HEK293T (cell line): ENCODE measurements around the gene VAV2.

Experiments used
- CTCF ChIA-PET: fragments of 350-600 bp; formaldehyde crosslinking; extraction: SDS; loops from one replicate; lab custom pipeline; 2021; ENCODE audit warnings: antibody characterized with exemption, inconsistent platforms; lab: Yijun Ruan, JAX
- POLR2A ChIA-PET: fragments of 350-600 bp; formaldehyde crosslinking; extraction: SDS; loops from one replicate; lab custom pipeline; 2020; ENCODE audit warnings: antibody characterized with exemption, inconsistent platforms; lab: Yijun Ruan, JAX
- DNase-seq: peaks from one replicate; pipeline ENCODE4 v3.0.0; 2012; ENCODE audit warnings: mixed read lengths; ENCODE audit errors: extremely low spot score
- ARNT ChIP-seq: fragments of 450-650 bp; IDR thresholded peaks from 2 replicates; pipeline ENCODE4 v1.6.1; 2017; ENCODE audit warnings: mild to moderate bottlenecking
- BHLHE40 ChIP-seq: fragments of 450-650 bp; IDR thresholded peaks from 2 replicates; pipeline ENCODE4 v1.6.1; 2016; ENCODE audit warnings: mild to moderate bottlenecking, moderate library complexity, borderline replicate concordance
- CTBP1 ChIP-seq: fragments of 450-650 bp; IDR thresholded peaks from 2 replicates; pipeline ENCODE4 v1.6.1; 2016; ENCODE audit warnings: borderline replicate concordance
- ELF4 ChIP-seq: fragments of 450-650 bp; IDR thresholded peaks from 2 replicates; pipeline ENCODE4 v1.6.1; 2017; ENCODE audit warnings: antibody characterized with exemption
- FOXA1 ChIP-seq: fragments of 450-650 bp; IDR thresholded peaks from 2 replicates; pipeline ENCODE4 v1.6.1; 2016; ENCODE audit warnings: mild to moderate bottlenecking
- FOXK2 ChIP-seq: fragments of 450-650 bp; IDR thresholded peaks from 2 replicates; pipeline ENCODE4 v1.6.1; 2016; ENCODE audit warnings: mild to moderate bottlenecking
- FOXM1 ChIP-seq: fragments of 450-650 bp; IDR thresholded peaks from 2 replicates; pipeline ENCODE4 v1.6.1; 2017; ENCODE audit warnings: mild to moderate bottlenecking, borderline replicate concordance
- HDGF ChIP-seq: fragments of 450-650 bp; IDR thresholded peaks from 2 replicates; pipeline ENCODE4 v1.6.1; 2017; ENCODE audit warnings: antibody characterized with exemption, borderline replicate concordance
- L3MBTL2 ChIP-seq: fragments of 450-650 bp; conservative IDR thresholded peaks from 2 replicates; pipeline ENCODE4 v1.6.1; 2016; ENCODE audit warnings: mild to moderate bottlenecking
- LEF1 ChIP-seq: fragments of 450-650 bp; IDR thresholded peaks from 2 replicates; pipeline ENCODE4 v1.6.1; 2017; ENCODE audit warnings: mild to moderate bottlenecking, borderline replicate concordance
- NFRKB ChIP-seq: fragments of 450-650 bp; IDR thresholded peaks from 2 replicates; pipeline ENCODE4 v1.6.1; 2016; ENCODE audit warnings: mild to moderate bottlenecking, moderate library complexity
- SP1 ChIP-seq: fragments of 450-650 bp; IDR thresholded peaks from 2 replicates; pipeline ENCODE4 v1.6.1; 2017
- SUZ12 ChIP-seq: fragments of 450-650 bp; IDR thresholded peaks from 2 replicates; pipeline ENCODE4 v1.6.1; 2016; ENCODE audit warnings: mild to moderate bottlenecking
- TARDBP ChIP-seq: fragments of 450-650 bp; IDR thresholded peaks from 2 replicates; pipeline ENCODE4 v1.6.1; 2016
- ZNF384 ChIP-seq: fragments of 450-650 bp; IDR thresholded peaks from 2 replicates; pipeline ENCODE4 v1.6.1; 2016
- TF ChIP-seq, protein P1 (sequence below): fragments of 450-650 bp; IDR thresholded peaks from 2 replicates; pipeline ENCODE4 v1.6.1; 2016

Gene VAV2

DNA sequence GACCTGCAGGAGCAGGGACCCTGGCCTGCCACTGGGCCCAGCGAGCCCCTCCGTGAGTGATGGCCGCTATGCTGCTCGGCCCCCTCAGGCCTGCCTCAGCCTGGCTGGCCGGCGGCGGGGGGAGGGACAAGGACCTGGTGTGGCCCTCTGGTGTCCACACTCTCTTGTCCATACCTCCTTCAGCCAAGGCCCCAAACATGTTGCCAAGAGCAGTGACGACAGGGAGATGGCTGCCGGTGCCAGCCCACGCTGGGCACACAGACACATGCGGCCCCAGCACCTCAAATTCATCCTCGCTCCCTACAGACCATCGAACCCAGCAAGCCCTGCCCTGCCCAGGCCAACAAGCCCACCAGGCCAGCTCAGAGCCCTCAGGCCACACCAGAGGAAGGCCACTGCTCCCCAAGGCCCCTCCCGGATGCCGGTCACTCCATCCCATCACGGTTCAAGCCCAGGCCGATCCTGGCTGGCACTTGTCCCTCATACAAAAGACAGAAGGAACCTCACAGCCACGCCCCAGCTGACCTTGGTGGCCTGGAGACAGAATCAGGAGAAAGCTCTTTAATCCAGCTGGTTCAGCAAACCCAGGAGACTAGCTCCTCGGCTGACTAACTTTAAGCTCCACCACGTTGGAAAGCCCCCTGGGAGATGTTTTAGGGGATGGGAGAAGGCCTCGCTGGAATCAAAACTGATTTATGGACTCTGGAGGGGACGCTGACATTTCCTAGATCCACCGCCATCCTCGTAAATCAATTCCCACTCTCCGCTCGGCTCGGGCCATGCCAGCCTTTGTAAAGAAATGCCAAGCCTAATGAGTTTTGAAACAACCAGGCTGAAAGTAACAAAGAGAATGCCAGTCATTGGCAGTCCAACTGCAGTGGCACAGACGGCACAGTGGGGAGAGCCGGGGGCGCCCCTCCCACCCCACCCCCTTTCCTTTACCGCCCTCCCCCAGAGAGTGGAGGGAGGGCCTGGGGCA lies 84.9 kb downstream of the VAV2 start:
- POLR2A ChIA-PET, result no interaction called here
- DNase-seq, result no peak
- CTCF ChIA-PET, result no interaction called here
- TF ChIP-seq FOXM1 (no peak), L3MBTL2 (no peak), HDGF (no peak), ARNT (no peak), LEF1 (no peak), BHLHE40 (no peak), NFRKB (no peak), ZNF384 (no peak)
- TF ChIP-seq, protein P1, sequence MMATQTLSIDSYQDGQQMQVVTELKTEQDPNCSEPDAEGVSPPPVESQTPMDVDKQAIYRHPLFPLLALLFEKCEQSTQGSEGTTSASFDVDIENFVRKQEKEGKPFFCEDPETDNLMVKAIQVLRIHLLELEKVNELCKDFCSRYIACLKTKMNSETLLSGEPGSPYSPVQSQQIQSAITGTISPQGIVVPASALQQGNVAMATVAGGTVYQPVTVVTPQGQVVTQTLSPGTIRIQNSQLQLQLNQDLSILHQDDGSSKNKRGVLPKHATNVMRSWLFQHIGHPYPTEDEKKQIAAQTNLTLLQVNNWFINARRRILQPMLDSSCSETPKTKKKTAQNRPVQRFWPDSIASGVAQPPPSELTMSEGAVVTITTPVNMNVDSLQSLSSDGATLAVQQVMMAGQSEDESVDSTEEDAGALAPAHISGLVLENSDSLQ, result no peak

DNA sequence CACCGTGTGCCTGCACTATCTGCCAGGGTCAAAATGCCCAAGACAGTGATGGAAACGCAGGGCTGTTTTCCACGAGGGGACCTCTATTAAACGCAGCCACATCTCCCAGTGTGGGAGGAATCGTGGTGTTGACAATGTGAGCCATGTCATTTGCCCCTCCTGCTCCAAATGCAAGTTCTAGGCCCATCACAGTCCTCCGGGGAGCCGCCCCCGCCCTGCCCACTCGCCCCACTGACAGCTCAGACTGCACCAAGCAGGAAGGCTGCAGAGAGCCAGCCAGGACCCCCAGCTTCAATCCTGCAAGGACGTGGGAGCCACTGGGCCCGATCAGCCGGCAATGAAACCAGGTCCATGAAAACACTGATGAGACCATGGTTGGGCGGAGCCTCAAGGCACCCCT lies 85.9 kb downstream of the VAV2 start:
- ChIA-PET CTCF (no interaction called here), POLR2A (no interaction called here)
- TF ChIP-seq SP1 (no peak), TARDBP (no peak), FOXK2 (no peak), ARNT (no peak), ZNF384 (no peak), FOXA1 (no peak), FOXM1 (no peak), NFRKB (no peak), BHLHE40 (no peak), L3MBTL2 (no peak), HDGF (no peak), SUZ12 (no peak), CTBP1 (no peak), LEF1 (no peak), ELF4 (no peak)
- TF ChIP-seq, protein P1, result no peak
- no peak for DNase-seq

DNA sequence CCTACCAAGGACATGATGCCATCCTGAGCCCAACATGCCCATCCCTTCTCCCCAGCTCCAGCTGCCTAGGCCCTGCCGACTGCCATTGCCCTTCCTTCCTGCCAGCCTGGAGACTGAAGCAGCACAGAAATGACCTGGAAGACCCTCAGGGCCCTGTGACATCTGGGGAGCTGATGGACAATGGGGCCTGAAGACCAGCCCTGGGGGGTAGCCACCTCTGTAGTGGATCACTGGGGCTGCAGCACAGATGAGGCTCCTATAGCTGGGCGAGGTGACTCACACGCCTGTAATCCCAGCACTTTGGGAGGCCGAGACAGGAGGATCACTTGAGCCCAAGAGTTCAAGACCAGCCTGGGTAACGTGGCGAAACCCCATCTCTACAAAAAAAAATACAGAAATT lies 86.6 kb downstream of the VAV2 start:
- TF ChIP-seq ARNT (no peak), LEF1 (no peak), BHLHE40 (no peak), SP1 (no peak), ELF4 (no peak), NFRKB (no peak), FOXK2 (no peak), CTBP1 (no peak), HDGF (no peak), ZNF384 (no peak), FOXA1 (no peak), TARDBP (no peak), SUZ12 (no peak), FOXM1 (no peak), L3MBTL2 (no peak)
- TF ChIP-seq, protein P1, result no peak
- no peak for DNase-seq
- ChIA-PET POLR2A (no interaction called here), CTCF (no interaction called here)

DNA sequence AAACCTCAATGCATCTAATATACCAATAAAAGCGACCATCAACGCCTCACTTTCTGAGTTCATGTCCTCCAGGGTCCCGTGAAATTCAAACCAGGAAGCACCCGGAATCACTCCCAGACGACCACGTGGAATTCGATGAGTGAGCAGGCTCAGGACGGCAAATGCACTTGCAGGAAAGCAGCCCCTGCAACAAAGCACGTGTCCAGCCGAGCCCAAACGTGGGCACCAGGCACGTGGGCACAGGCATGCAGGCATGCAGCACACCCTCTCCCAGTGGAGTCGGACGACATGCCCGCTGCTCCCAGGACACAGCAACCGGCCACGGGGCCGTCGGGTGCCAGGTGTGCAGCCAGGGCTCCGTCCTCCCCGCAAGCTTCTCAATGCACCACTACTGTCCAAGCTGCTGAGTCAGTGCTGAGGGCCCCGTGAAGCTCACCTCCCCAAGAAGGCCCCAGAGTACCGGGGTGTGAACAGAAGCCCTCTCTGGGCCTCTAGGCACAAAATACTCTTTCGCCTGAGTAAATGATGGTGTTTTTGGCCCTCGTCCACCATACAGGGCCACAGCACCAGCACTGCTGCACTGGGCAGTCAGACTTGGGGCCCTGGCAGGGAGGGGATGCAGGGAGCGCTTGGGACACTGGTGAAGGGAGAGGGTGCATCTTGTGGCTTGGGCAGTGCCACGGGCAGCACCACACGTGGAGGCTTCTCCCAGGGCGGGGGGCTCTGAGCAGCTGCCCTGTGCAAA lies 87.6 kb downstream of the VAV2 start:
- TF ChIP-seq ZNF384 (no peak), SUZ12 (no peak), ARNT (no peak), NFRKB (no peak), FOXM1 (no peak), TARDBP (no peak)
- CTCF ChIA-PET, result no interaction called here
- no peak for DNase-seq
- POLR2A ChIA-PET, result no interaction called here

DNA sequence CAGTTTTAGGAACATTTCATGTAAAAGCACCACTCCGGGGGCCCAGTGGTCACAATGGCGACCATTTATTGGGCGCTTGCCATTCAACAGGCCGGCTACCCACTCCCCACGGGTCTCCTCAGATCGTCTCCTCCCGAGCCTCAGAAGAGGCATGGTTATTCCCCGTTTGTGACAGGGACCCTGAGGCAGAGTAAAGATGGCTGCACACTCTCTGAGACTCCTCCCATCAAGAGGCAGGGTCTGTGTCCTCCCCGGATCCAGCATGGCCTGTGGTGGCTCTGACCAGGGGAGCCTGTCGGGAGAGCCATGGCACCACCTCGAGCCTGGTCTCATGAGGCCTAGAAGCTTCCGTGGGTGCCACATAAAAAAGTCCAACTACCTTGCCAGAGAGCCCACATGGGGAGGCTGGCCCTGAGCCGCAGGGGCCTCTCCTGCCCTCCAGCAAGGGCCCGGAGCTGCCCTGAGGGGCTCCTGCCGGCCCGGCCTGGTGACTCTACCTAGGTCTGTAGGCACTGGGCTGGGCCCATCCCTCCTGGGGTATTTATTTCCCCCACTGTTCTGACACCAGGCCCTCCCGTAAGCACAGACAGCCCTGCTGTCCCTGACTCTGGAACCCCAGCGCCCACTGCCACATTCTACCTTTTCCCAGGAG lies 90.8 kb downstream of the VAV2 start:
- ChIA-PET CTCF (no interaction called here), POLR2A (no interaction called here)
- no peak for TF ChIP-seq L3MBTL2
- no peak for TF ChIP-seq ZNF384
- TF ChIP-seq SP1, result no peak
- no peak for TF ChIP-seq BHLHE40
- no peak for TF ChIP-seq TARDBP
- no peak for TF ChIP-seq FOXK2
- TF ChIP-seq, protein P1, result no peak
- TF ChIP-seq ELF4, result no peak
- TF ChIP-seq CTBP1, result no peak
- no peak for TF ChIP-seq FOXA1
- TF ChIP-seq ARNT, result no peak
- no peak for TF ChIP-seq NFRKB
- TF ChIP-seq LEF1, result no peak
- TF ChIP-seq HDGF, result no peak
- TF ChIP-seq FOXM1, result no peak
- TF ChIP-seq SUZ12, result no peak
- no peak for DNase-seq
